NOMO-1 (cell line): ENCODE measurements around the gene IL10.

ENCODE experiments used
- DNase-seq, 2 experiments: peaks; one replicate each; lab custom pipeline; 2025; ENCODE audit not compliant: unreplicated experiment in 2 of 2; lab: John Stamatoyannopoulos, UW

The IL10 gene

GRCh38 chr1:206772243-206772937 lies at the start of gene IL10:
Gene IL10 (minus strand): TSS chr1:206772494. CDS start chr1:206772435, 59 bp downstream.
- DNase-seq = peak; percentile 63 to 77

- no peak for DNase-seq
Observed at GRCh38 chr1:206821493-206821892, 49.2 kb upstream of the IL10 start.

DNA sequence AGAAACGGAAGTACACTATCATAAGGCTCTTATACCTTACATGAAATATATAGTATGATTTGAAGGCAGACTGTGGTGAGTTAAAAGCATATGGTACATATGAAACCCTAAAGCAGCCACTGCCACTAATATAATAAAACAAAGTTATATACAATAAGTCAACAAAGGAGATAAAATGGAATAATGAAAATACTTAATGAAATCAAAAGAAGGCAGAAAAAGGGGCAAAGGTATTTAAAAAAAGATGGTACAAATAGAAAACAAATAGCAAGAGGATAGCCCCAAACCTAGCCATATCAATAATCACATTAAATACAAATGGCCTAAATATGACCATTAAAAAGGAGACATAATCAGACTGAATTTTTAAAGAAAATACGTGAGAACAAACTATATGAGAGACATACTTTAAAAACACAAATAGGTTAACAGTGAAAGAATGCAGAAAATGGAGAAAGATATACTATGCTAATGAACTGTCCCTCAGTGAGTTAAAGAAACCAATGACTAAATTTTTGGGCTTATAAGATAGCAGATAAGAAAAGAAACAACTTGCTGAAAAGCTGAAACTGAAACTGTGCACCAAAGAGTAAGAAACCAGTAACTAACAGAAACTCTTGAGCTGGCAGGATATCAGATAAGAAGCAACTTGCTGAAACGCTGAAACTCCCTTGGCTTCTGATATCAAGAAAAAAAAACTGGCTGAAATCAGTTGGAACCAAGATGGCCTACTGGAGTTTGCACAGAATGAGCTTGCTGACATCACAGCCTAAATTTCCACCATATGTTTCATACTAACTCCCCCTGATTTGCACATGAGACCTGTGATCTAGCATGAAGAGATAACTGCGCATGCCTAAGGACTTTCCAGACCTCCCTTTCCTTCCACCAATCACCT lies 44.3 kb upstream of the IL10 start:
- DNase-seq = no peak

- DNase-seq = peak in 1 of 2 experiments; percentile 43
Observed at GRCh38 chr1:206814716-206815341, 42.5 kb upstream of the IL10 start.

- peak; percentile 14 to 56 for DNase-seq
Observed at GRCh38 chr1:206812471-206812870, 40.2 kb upstream of the IL10 start.

- peak in 1 of 2 experiments; percentile 33 for DNase-seq
Observed at GRCh38 chr1:206809504-206810084, 37.3 kb upstream of the IL10 start.

DNA sequence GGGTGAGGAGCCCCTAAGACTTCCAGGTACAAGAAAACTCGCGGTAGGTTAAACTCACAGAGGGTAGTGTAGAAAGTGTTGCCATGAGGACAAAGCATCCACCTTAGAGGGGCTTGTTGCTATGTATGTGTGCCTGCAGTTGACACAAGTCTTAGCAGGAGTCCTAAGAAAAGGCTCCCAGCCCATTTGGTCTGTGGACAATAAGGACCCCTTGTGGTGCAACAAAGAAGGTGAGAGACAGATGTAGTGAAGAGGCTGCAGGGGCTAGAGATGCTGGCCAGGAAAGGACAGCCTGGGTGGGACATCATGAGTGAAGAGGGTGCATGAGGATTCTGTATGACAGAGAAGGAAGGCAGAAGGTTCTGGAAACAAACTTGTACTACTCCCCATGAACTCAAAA lies 36.3 kb upstream of the IL10 start:
- peak in 1 of 2 experiments; percentile 45 for DNase-seq

GRCh38 chr1:206805357-206805756 lies 33.1 kb upstream of the IL10 start:
- no peak for DNase-seq

DNA sequence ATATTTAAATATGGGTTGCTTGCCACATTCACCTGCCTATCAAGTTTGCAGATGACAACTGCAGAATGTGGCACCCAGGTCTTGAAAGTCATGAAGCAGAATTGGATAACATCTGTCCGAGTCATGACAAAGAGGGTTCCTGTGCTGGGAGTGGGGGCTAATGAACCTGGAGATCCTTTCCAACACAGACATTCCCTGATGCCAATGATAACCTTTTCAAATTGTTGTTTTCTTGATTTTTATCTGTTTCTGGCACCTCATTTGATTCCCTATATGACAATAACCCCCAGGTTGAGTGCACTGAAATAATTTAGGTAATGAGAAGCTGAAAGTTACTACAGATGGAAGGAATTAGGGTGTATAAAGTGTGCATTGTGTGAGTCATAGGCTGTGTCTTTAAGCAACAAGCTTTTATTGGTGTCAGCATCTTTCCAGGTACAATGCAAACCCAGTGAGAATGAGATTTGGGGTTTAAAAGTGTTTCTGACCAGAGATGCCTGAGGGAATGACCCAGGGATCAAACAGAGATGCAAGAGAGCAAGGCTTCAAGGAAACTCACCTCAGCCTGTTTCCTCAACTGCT lies 32.0 kb upstream of the IL10 start:
- DNase-seq = no peak

GRCh38 chr1:206803221-206803730 lies 31.0 kb upstream of the IL10 start:
- no peak for DNase-seq

DNA sequence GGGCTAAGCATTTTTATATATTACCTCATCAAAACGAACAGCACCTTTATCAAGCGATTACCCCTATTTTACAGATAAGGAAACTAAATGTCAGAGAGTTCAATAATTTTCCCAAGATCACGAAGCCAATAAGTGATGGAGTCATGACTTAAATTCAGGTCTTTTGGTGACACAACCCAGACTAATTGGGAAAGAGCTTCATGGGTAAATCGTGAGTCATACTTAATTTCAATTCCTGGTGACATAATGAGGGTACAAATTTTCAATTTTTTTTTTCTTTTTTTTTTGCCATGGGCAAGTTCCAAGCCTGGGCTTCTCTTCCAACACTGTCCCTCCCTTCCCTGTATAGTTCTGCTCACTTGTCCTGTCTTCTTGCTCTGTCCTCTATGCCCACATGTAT lies 30.1 kb upstream of the IL10 start:
- peak; percentile 36 to 69 for DNase-seq

GRCh38 chr1:206801467-206801866 lies 29.2 kb upstream of the IL10 start:
- no peak for DNase-seq

DNA sequence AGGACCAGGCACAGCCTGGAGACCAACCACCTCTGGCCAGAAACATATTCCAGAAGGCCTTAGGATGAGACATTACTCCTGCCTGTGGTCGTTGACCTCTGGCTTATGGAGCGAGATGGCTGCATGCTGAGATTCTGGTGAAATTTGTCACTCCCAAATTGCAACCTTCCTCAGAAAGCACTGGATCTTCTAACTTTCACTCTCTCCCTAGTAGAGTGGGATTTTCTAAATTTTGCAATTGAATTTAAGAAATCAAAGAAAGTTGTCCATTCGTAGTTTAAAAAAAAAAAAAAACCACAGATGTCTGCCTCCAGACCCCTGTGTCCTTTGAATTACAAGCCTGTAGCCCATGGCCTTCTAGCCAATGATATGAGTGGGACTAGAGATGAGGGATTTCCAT lies 28.6 kb upstream of the IL10 start:
- no peak for DNase-seq

GRCh38 chr1:206800411-206800810 lies 28.1 kb upstream of the IL10 start:
- no peak for DNase-seq

DNA sequence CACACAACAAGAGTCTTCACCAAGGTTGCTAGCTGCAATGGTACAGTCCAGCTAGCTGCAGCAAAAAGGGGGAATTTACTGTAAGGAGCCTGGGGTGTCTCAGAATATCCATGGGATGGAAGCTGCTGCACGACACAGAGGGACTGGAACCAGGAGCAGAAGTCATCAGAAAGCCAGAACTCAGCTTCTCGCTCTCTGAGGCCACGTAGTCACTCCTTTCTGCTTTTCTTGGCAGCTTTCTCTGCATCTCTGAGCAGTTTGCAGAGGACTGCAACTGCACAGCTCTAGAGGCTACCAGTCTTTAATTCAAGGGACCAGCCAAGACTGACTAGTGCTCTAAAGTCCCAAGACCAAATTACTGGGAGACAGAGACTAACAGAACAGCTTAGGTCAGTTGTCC lies 27.0 kb upstream of the IL10 start:
- no peak for DNase-seq

DNA sequence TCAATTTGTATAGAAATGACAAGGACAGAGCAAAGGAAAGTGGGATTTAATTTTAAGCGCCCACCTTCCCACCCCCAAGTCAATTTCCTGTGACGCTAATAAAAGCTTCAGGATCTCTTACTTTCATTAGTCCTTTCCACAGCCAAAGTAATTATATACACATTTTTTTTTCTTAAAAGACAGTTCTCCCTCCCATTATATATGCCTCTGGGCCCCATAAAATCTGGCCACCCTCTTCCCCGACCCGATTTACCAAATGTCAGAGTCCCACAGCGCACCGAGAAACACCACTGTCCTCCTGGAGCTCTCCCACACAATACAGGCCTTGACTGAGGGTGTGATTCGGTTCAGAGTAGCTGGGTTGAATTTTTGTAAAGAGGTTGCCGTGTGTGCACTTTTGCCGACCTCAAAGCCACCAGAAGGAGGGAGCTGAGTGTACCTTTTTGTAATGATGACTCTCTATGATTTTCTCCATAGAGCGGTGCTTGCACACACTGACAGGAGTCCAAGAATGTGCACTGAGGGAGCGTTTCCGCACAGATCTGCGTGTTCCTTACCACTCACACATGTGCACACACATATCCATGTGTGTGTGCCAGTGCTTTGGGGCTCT lies 26.2 kb upstream of the IL10 start:
- DNase-seq = no peak

GRCh38 chr1:206797534-206798383 lies 25.5 kb upstream of the IL10 start:
- DNase-seq = peak in 1 of 2 experiments; percentile 19

GRCh38 chr1:206796981-206797402 lies 24.7 kb upstream of the IL10 start:
- DNase-seq = no peak

DNA sequence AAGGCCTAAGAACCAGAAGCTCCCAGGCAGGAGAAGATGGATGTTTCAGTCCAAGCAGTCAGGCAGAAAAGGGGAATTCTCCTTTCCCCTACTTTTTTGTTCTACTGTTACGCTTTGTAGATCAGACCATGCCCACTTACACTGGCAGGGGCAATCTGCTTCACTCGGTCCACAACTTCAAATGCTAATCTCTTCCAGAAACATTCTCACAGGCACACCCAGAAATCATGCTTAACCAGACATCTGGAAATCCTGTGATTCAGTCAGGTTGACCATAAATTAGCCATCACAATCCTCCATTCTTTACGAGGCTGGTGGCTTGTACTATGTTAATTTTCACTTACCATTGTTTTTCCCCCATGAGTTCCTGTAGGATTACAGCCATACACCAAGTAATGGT lies 23.8 kb upstream of the IL10 start:
- no peak for DNase-seq
